OCI-LY7 (cell line): ENCODE results near the gene TMEM81. TPM values are rescaled to one million over a fixed set of nuclear protein-coding genes. Genes with fewer than 3 reads are reported as not detected.

ENCODE experiments used
- BruUV-seq: library from RNA; stranded (reverse); fragments of 400-500 nt; replicated peaks from 2 replicates; lab custom pipeline; 2021; lab: Mats Ljungman, UMichigan
- CTCF ChIA-PET: fragments of 300-600 bp; sonication (Branson Sonifier 250); formaldehyde crosslinking; loops from one replicate; lab custom pipeline; 2022; ENCODE audit warnings: antibody characterized with exemption; ENCODE audit not compliant: unreplicated experiment; lab: Charles Lee
- POLR2A ChIA-PET: fragments of 300-600 bp; sonication (Branson Sonifier 250); formaldehyde crosslinking; loops from one replicate; lab custom pipeline; 2022; ENCODE audit warnings: antibody characterized with exemption; lab: Charles Lee
- DNase-seq: peaks from one replicate; pipeline ENCODE4 v3.0.0-alpha.2; 2015; ENCODE audit warnings: low spot score
- H2AFZ ChIP-seq: fragments of 200-600 bp; sonication (generic), shearing (Covaris generic); 2 replicates; pipeline ENCODE4 v1.6.1; 2014; ENCODE audit warnings: mild to moderate bottlenecking, antibody characterized with exemption, low read length, moderate library complexity
- H3K27ac ChIP-seq: fragments of 200-600 bp; sonication (generic); 2 replicates; pipeline ENCODE4 v1.5.1; 2014; ENCODE audit warnings: mixed run types, low read depth, mild to moderate bottlenecking, moderate library complexity, low read length, inconsistent platforms; ENCODE audit not compliant: poor library complexity, severe bottlenecking
- H3K36me3 ChIP-seq: fragments of 200-600 bp; sonication (generic); 2 replicates; pipeline ENCODE4 v1.6.1; 2014; ENCODE audit warnings: mild to moderate bottlenecking, antibody characterized with exemption, low read length, moderate library complexity, mixed read lengths; ENCODE audit not compliant: insufficient read depth
- H3K4me1 ChIP-seq: fragments of 200-600 bp; sonication (generic); 2 replicates; pipeline ENCODE4 v1.5.1; 2014; ENCODE audit warnings: mild to moderate bottlenecking, low read length; ENCODE audit not compliant: insufficient read depth, poor library complexity, severe bottlenecking
- H3K4me2 ChIP-seq: fragments of 200-600 bp; sonication (generic); 2 replicates; pipeline ENCODE4 v1.6.1; 2014; ENCODE audit warnings: mild to moderate bottlenecking, low read length
- H3K4me3 ChIP-seq: fragments of 200-600 bp; sonication (generic); 2 replicates; pipeline ENCODE4 v1.5.1; 2014; ENCODE audit warnings: mild to moderate bottlenecking, low read depth, low read length; ENCODE audit not compliant: poor library complexity, severe bottlenecking
- H3K79me2 ChIP-seq: fragments of 200-600 bp; sonication (generic); 2 replicates; pipeline ENCODE4 v1.6.1; 2016; ENCODE audit warnings: low read depth, mild to moderate bottlenecking, low read length, moderate library complexity, mixed read lengths; ENCODE audit not compliant: insufficient read depth
- H3K9me2 ChIP-seq: fragments of 200-600 bp; sonication (generic); 2 replicates; pipeline ENCODE4 v1.6.1; 2016; ENCODE audit warnings: mild to moderate bottlenecking, low read length, mixed read lengths; ENCODE audit not compliant: insufficient read depth
- H3K9me3 ChIP-seq: fragments of 200-600 bp; sonication (generic); 2 replicates; pipeline ENCODE4 v1.6.1; 2014; ENCODE audit warnings: mild to moderate bottlenecking, mixed run types, low read length, mixed read lengths
- H4K20me1 ChIP-seq: fragments of 200-600 bp; sonication (generic); 2 replicates; pipeline ENCODE4 v1.6.1; 2014; ENCODE audit warnings: mild to moderate bottlenecking, antibody characterized with exemption, low read length, moderate library complexity, mixed read lengths; ENCODE audit not compliant: insufficient read depth
- CTCF ChIP-seq: fragments of 200-600 bp; sonication (generic); conservative IDR thresholded peaks from 2 replicates; pipeline ENCODE4 v1.5.1; 2014; ENCODE audit warnings: mild to moderate bottlenecking, antibody characterized with exemption, low read length, moderate library complexity, mixed read lengths
- EZH2phosphoT487 ChIP-seq: fragments of 200-600 bp; sonication (generic); IDR thresholded peaks from 2 replicates; pipeline ENCODE4 v1.6.1; 2018; ENCODE audit warnings: low read depth, borderline replicate concordance, mild to moderate bottlenecking, mixed run types, antibody characterized with exemption, low read length, moderate library complexity, mixed read lengths
- intact Hi-C: fragments of 100-400 bp; cut with micrococcal nuclease; formaldehyde crosslinking; loops from one replicate; pipeline ENCODE4 v1.10.0; 2022; ENCODE audit not compliant: unreplicated experiment
- total RNA-seq, 2 experiments: library from RNA; depleted of rRNA in 1 of 2; stranded (reverse); fragments of >200 nt in 1 of 2; shearing (Covaris generic) in 1 of 2; gene quantifications; 2 replicates each; pipeline ENCODE4 v1.2.3, GENCODE V29; 2014 to 2022

The TMEM81 gene
- total RNA-seq, 2 experiments from 2014 or later: 3.2 to 3.4 TPM

GRCh38 chr1:205038132-205038786 lies 46.0 kb downstream of the TMEM81 start:
- no TSS peak for BruUV-seq
- Histone ChIP-seq H2AFZ (no peak overlapping the region), H3K36me3 (no peaks in the 10 kb centered on the region), H3K4me3 (no peak overlapping the region), H3K4me2 (no peak overlapping the region), H3K27ac (no peak overlapping the region), H3K9me3 (no peaks in the 10 kb centered on the region), H3K9me2 (no peaks in the 10 kb centered on the region), H3K79me2 (no peaks in the 10 kb centered on the region), H3K4me1 (no peaks in the 10 kb centered on the region), H4K20me1 (no peaks in the 10 kb centered on the region)
- ChIA-PET CTCF (no interaction called here), POLR2A (interaction anchor here (0.6 to 0.7 kb wide), 2 partner anchors 50 to 1459 kb away, joined by 3 to 4 read pairs; no protein-coding TSS in a partner anchor)
- intact Hi-C loops: no loop called here
- DNase-seq: no peak
- TF ChIP-seq CTCF: no peak
- no peak for TF ChIP-seq EZH2phosphoT487

GRCh38 chr1:205037539-205037938 lies 46.7 kb downstream of the TMEM81 start:
- no TSS peak for BruUV-seq
- intact Hi-C loops: no loop called here
- Histone ChIP-seq H4K20me1 (no peaks in the 10 kb centered on the region), H3K36me3 (no peaks in the 10 kb centered on the region), H3K4me2 (no peak overlapping the region), H3K27ac (no peak overlapping the region), H3K9me3 (no peaks in the 10 kb centered on the region), H2AFZ (no peak overlapping the region), H3K4me3 (no peak overlapping the region), H3K4me1 (no peaks in the 10 kb centered on the region), H3K79me2 (no peaks in the 10 kb centered on the region), H3K9me2 (no peaks in the 10 kb centered on the region)
- no peak for TF ChIP-seq CTCF
- no peak for TF ChIP-seq EZH2phosphoT487
- ChIA-PET POLR2A (no interaction called here), CTCF (no interaction called here)
- DNase-seq: no peak

Other genes starting within 250 kb of the TMEM81 start
- not detected in 2 replicates for gene NFASC, start 213.6 kb downstream of the TMEM81 start, total RNA-seq (2014; rRNA removed; shearing (Covaris generic))
- gene NFASC, start 213.6 kb downstream of the TMEM81 start, total RNA-seq (2022): 0.15 TPM in 1 of 2 replicates, not detected in the other
- gene CNTN2, start 41.2 kb downstream of the TMEM81 start, total RNA-seq (2014; rRNA removed; shearing (Covaris generic)): not detected in 2 replicates
- not detected in 2 replicates for gene CNTN2, start 41.2 kb downstream of the TMEM81 start, total RNA-seq (2022)
- gene RBBP5, start 37.5 kb upstream of the TMEM81 start, total RNA-seq (2014; rRNA removed; shearing (Covaris generic)): 11.9 and 14.7 TPM in 2 replicates
- 17.4 and 19.8 TPM in 2 replicates for gene RBBP5, start 37.5 kb upstream of the TMEM81 start, total RNA-seq (2022)
- 4.7 and 5.0 TPM in 2 replicates for gene DSTYK, start 127.2 kb upstream of the TMEM81 start, total RNA-seq (2014; rRNA removed; shearing (Covaris generic))
- gene DSTYK, start 127.2 kb upstream of the TMEM81 start, total RNA-seq (2022): 6.6 TPM in 2 replicates
- 7.0 and 7.8 TPM in 2 replicates for gene TMCC2, start 143.5 kb upstream of the TMEM81 start, total RNA-seq (2014; rRNA removed; shearing (Covaris generic))
- gene TMCC2, start 143.5 kb upstream of the TMEM81 start, total RNA-seq (2022): 5.2 and 6.2 TPM in 2 replicates
- gene NUAK2, start 237.3 kb upstream of the TMEM81 start, total RNA-seq (2014; rRNA removed; shearing (Covaris generic)): 6.5 and 9.1 TPM in 2 replicates
- gene NUAK2, start 237.3 kb upstream of the TMEM81 start, total RNA-seq (2022): 5.3 and 7.9 TPM in 2 replicates